GM23338 (cell line): ENCODE data around the gene EID2. TPM values are rescaled to one million over a fixed set of nuclear protein-coding genes. Genes with fewer than 3 reads are reported as not detected.

Experiments used
- ATAC-seq: fragments of 200-7000 bp; cut with Tn5 transposase; 3 replicates; pipeline ENCODE4 v1.9.1; 2020
- DNase-seq: peaks from one replicate; pipeline ENCODE4 v3.0.0-alpha.2; 2015; ENCODE audit warnings: low spot score
- H2AFZ ChIP-seq: fragments of 200-600 bp; sonication (generic); 2 replicates; pipeline ENCODE4 v1.8.0; 2016; ENCODE audit warnings: antibody characterized with exemption, mild to moderate bottlenecking, moderate library complexity
- H3F3A ChIP-seq: fragments of 200-600 bp; sonication (generic); replicated peaks from 2 replicates; pipeline ENCODE4 v1.8.0; 2017; ENCODE audit warnings: antibody characterized with exemption, mixed run types, low read depth
- H3K27ac ChIP-seq: fragments of 200-600 bp; sonication (generic); 2 replicates; pipeline ENCODE4 v1.6.1; 2016; ENCODE audit warnings: low read depth
- H3K27me3 ChIP-seq: fragments of 200-600 bp; sonication (generic); 2 replicates; pipeline ENCODE4 v1.8.0; 2016; ENCODE audit warnings: mild to moderate bottlenecking, mixed run types, moderate library complexity; ENCODE audit not compliant: insufficient read depth
- H3K36me3 ChIP-seq: fragments of 200-600 bp; sonication (generic); 2 replicates; pipeline ENCODE4 v1.8.0; 2016; ENCODE audit warnings: mild to moderate bottlenecking; ENCODE audit not compliant: insufficient read depth
- H3K4me1 ChIP-seq: fragments of 200-600 bp; sonication (generic); 2 replicates; pipeline ENCODE4 v1.8.0; 2016; ENCODE audit warnings: mild to moderate bottlenecking, moderate library complexity; ENCODE audit not compliant: insufficient read depth
- H3K4me2 ChIP-seq: fragments of 200-600 bp; sonication (generic); 2 replicates; pipeline ENCODE4 v1.7.1; 2017; ENCODE audit warnings: mixed run types
- H3K4me3 ChIP-seq: fragments of 200-600 bp; sonication (generic); 2 replicates; pipeline ENCODE4 v1.6.1; 2016; ENCODE audit warnings: mixed run types
- H3K79me2 ChIP-seq: fragments of 200-600 bp; sonication (generic); replicated peaks from 2 replicates; pipeline ENCODE4 v1.8.0; 2017; ENCODE audit warnings: mild to moderate bottlenecking; ENCODE audit not compliant: insufficient read depth
- H3K9me2 ChIP-seq: fragments of 200-600 bp; sonication (generic); 2 replicates; pipeline ENCODE4 v1.8.0; 2017; ENCODE audit not compliant: insufficient read depth
- H4K20me1 ChIP-seq: fragments of 200-600 bp; sonication (generic); replicated peaks from 2 replicates; pipeline ENCODE4 v1.8.0; 2017; ENCODE audit warnings: mild to moderate bottlenecking; ENCODE audit not compliant: insufficient read depth
- H3K27ac Mint-ChIP-seq: 2 replicates; pipeline ENCODE4 v1.8.0; 2020; ENCODE audit warnings: inconsistent platforms, mild to moderate bottlenecking, moderate library complexity, mixed read lengths
- H3K27me3 Mint-ChIP-seq: 3 replicates; pipeline ENCODE4 v1.8.0; 2022; ENCODE audit warnings: low read depth, mild to moderate bottlenecking, moderate library complexity, mixed read lengths, inconsistent platforms; ENCODE audit not compliant: insufficient read depth, poor library complexity
- H3K36me3 Mint-ChIP-seq: 3 replicates; pipeline ENCODE4 v1.8.0; 2021; ENCODE audit warnings: low read depth, mild to moderate bottlenecking, inconsistent platforms, moderate library complexity, mixed read lengths
- H3K4me1 Mint-ChIP-seq: 3 replicates; pipeline ENCODE4 v1.8.0; 2020; ENCODE audit warnings: mild to moderate bottlenecking, inconsistent platforms, mixed read lengths
- H3K4me3 Mint-ChIP-seq: 3 replicates; pipeline ENCODE4 v1.8.0; 2021; ENCODE audit warnings: moderate library complexity, mild to moderate bottlenecking, inconsistent platforms, mixed read lengths
- H3K9me3 Mint-ChIP-seq: 3 replicates; pipeline ENCODE4 v1.8.0; 2020; ENCODE audit warnings: moderate library complexity, mild to moderate bottlenecking, inconsistent platforms, mixed read lengths
- CREB1 ChIP-seq: fragments of 250-450 bp; sonication (Bioruptor Pico); IDR thresholded peaks from 2 replicates; pipeline ENCODE4 v1.5.0; 2020; ENCODE audit warnings: low read depth, mild to moderate bottlenecking, moderate library complexity
- EZH2 ChIP-seq: fragments of 200-600 bp; sonication (generic); IDR thresholded peaks from one replicate; pipeline ENCODE4 v1.8.0; 2017; ENCODE audit warnings: antibody characterized with exemption, mild to moderate bottlenecking, low read depth; ENCODE audit not compliant: unreplicated experiment
- JUNB ChIP-seq: IDR thresholded peaks from one replicate; pipeline ENCODE4 v1.6.1; 2016; ENCODE audit warnings: antibody characterized with exemption; ENCODE audit not compliant: unreplicated experiment
- NANOG ChIP-seq: IDR thresholded peaks from 2 replicates; pipeline ENCODE4 v1.6.1; 2016; ENCODE audit warnings: antibody characterized with exemption, borderline replicate concordance
- STAT1 ChIP-seq: IDR thresholded peaks from one replicate; pipeline ENCODE4 v1.6.1; 2016; ENCODE audit warnings: antibody characterized with exemption; ENCODE audit not compliant: unreplicated experiment
- polyA plus RNA-seq: library from polyadenylated mRNA; unstranded; fragments of >200 nt; fragmentation: Nextera tagmentation; extraction: Ambion mirVana; gene quantifications from 2 replicates; pipeline ENCODE4 v1.2.1, GENCODE V29; 2016
- small RNA-seq: library from RNA; depleted of rRNA; stranded (forward); fragments of <200 nt; gene quantifications from one replicate; pipeline ENCODE3, GENCODE V24; 2014; ENCODE audit warnings: low replicate concordance
- total RNA-seq: library from RNA; depleted of rRNA; stranded (reverse); fragments of >200 nt; shearing (Covaris generic); gene quantifications from 2 replicates; pipeline ENCODE4 v1.2.3, GENCODE V29; 2014; rRNA removed
- TF ChIP-seq, protein P1 (sequence below): IDR thresholded peaks from one replicate; pipeline ENCODE4 v1.6.1; 2018; ENCODE audit warnings: antibody characterized with exemption; ENCODE audit not compliant: unreplicated experiment
- TF ChIP-seq, protein P2 (sequence below), 2 experiments: fragments of 200-600 bp in 1 of 2; sonication (generic) in 1 of 2; conservative IDR thresholded peaks; 2 replicates each; pipeline versions ENCODE4 v1.5.1 to v1.6.1; 2016 to 2017; ENCODE audit warnings: antibody characterized with exemption in 2 of 2, low read depth in 2 of 2, mild to moderate bottlenecking in 2 of 2, moderate library complexity in 1 of 2

EID2 gene
- total and polyA plus RNA-seq, 2 experiments from 2014 or later = 24.4 to 25.2 TPM

DNA sequence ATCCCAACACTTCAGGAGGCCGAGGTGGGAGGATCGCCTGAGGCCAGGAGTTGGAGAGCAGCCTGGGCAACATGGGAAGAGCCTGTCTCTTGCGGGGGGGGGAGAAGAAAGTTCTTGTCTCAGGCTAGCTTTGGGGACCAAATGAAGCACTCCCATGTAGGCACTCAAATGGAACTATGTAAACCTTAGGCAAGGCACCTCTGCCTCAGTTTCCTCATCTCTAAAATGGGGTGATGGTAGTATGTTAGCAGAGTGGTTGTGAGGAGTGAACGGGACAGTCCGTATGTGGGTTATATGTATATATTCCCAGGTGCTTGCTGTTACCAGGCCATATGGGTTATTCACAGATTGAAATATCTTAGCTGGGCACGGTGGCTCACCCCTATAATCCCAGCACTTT is 47.7 kb downstream of the EID2 start:
- Mint-ChIP-seq H3K27ac (no peak overlapping the region), H3K27me3 (peaks cover 20% of the 10 kb centered on the region), H3K4me3 (no peak overlapping the region), H3K9me3 (no peaks in the 10 kb centered on the region), H3K4me1 (peaks cover 10% of the 10 kb centered on the region), H3K36me3 (peaks cover 40% of the 10 kb centered on the region)
- Histone ChIP-seq H3K4me1 (peaks cover 13% of the 10 kb centered on the region; the same call in 1 of the 2 replicates), H3K27me3 (peaks cover 6% of the 10 kb centered on the region; the same call in 1 of the 2 replicates), H3K36me3 (peaks cover 29% of the 10 kb centered on the region; the same call in 1 of the 2 replicates), H3K27ac (no peak overlapping the region), H3F3A (0 out of 2 replicates have a peak, but pooled peaks cover 8% of the 10 kb centered on the region), H3K4me2 (no peak overlapping the region), H4K20me1 (no peaks in the 10 kb centered on the region; the same call in 1 of the 2 replicates), H3K79me2 (no peaks in the 10 kb centered on the region), H3K9me2 (no peaks in the 10 kb centered on the region), H3K4me3 (no peak overlapping the region), H2AFZ (no peak overlapping the region)
- TF ChIP-seq JUNB = no peak
- TF ChIP-seq, protein P1, sequence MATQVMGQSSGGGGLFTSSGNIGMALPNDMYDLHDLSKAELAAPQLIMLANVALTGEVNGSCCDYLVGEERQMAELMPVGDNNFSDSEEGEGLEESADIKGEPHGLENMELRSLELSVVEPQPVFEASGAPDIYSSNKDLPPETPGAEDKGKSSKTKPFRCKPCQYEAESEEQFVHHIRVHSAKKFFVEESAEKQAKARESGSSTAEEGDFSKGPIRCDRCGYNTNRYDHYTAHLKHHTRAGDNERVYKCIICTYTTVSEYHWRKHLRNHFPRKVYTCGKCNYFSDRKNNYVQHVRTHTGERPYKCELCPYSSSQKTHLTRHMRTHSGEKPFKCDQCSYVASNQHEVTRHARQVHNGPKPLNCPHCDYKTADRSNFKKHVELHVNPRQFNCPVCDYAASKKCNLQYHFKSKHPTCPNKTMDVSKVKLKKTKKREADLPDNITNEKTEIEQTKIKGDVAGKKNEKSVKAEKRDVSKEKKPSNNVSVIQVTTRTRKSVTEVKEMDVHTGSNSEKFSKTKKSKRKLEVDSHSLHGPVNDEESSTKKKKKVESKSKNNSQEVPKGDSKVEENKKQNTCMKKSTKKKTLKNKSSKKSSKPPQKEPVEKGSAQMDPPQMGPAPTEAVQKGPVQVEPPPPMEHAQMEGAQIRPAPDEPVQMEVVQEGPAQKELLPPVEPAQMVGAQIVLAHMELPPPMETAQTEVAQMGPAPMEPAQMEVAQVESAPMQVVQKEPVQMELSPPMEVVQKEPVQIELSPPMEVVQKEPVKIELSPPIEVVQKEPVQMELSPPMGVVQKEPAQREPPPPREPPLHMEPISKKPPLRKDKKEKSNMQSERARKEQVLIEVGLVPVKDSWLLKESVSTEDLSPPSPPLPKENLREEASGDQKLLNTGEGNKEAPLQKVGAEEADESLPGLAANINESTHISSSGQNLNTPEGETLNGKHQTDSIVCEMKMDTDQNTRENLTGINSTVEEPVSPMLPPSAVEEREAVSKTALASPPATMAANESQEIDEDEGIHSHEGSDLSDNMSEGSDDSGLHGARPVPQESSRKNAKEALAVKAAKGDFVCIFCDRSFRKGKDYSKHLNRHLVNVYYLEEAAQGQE = no peak
- no peak for TF ChIP-seq EZH2
- TF ChIP-seq STAT1 = no peak
- TF ChIP-seq CREB1 (CRISPR knock-in tag) = no peak
- ATAC-seq (no peak), DNase-seq (no peak)

DNA sequence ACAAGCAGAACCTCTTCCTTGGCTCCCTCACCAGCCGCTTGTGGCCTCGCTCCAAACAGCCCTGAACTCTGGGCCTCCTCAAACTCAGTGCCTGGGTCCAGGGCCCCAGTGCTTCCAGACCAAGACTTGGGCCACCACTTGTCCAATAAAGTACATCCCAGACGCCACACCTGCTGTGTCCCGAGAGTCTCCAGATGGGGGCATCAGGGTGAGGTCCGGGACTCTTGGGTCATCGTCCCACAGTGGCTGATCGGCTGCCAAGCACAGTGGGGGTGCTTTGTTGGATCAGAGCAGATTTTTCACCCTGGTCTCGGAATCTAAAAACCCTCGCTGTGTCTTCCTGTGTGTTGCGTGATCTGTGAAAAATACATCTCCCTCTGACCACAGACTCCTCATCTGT is 50.2 kb downstream of the EID2 start:
- Histone ChIP-seq H3K36me3 (peaks cover 34% of the 10 kb centered on the region; the same call in 1 of the 2 replicates), H3K4me1 (peaks cover 9% of the 10 kb centered on the region; the same call in 1 of the 2 replicates), H3K4me2 (no peak overlapping the region), H3F3A (0 out of 2 replicates have a peak, but pooled peaks cover 8% of the 10 kb centered on the region), H2AFZ (no peak overlapping the region), H3K4me3 (no peak overlapping the region), H3K27ac (no peak overlapping the region), H3K27me3 (no peaks in the 10 kb centered on the region), H3K79me2 (no peaks in the 10 kb centered on the region), H3K9me2 (no peaks in the 10 kb centered on the region), H4K20me1 (no peaks in the 10 kb centered on the region; the same call in none of the 2 replicates)
- no peak overlapping the region for H3K27ac Mint-ChIP-seq
- no peak overlapping the region for H3K4me3 Mint-ChIP-seq
- H3K9me3 Mint-ChIP-seq = no peaks in the 10 kb centered on the region
- peaks cover 7% of the 10 kb centered on the region for H3K4me1 Mint-ChIP-seq
- H3K27me3 Mint-ChIP-seq = peaks cover 14% of the 10 kb centered on the region
- no peak for TF ChIP-seq NANOG
- TF ChIP-seq, protein P2, sequence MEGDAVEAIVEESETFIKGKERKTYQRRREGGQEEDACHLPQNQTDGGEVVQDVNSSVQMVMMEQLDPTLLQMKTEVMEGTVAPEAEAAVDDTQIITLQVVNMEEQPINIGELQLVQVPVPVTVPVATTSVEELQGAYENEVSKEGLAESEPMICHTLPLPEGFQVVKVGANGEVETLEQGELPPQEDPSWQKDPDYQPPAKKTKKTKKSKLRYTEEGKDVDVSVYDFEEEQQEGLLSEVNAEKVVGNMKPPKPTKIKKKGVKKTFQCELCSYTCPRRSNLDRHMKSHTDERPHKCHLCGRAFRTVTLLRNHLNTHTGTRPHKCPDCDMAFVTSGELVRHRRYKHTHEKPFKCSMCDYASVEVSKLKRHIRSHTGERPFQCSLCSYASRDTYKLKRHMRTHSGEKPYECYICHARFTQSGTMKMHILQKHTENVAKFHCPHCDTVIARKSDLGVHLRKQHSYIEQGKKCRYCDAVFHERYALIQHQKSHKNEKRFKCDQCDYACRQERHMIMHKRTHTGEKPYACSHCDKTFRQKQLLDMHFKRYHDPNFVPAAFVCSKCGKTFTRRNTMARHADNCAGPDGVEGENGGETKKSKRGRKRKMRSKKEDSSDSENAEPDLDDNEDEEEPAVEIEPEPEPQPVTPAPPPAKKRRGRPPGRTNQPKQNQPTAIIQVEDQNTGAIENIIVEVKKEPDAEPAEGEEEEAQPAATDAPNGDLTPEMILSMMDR (conservative IDR thresholded peaks at IDR 0.05; ENCODE audit: low read depth in 2 of 2) = peak in 1 of 2 experiments; percentile 18; a peak in 2 of 4 replicates
- DNase-seq (peak; percentile 33), ATAC-seq (no peak)
- H3K36me3 Mint-ChIP-seq = peaks cover 58% of the 10 kb centered on the region

Small RNAs within 50 kb of the gene (small RNA-seq; reads per million reads assigned to genes)
- not detected for gene RPS29P24

Other genes with a start within 250 kb of the EID2 start
- gene IFNL1, start 243.8 kb downstream of the EID2 start, total RNA-seq = not detected in 2 replicates
- gene IFNL1, start 243.8 kb downstream of the EID2 start, polyA plus RNA-seq = not detected in 2 replicates
- gene LRFN1, start 219.3 kb downstream of the EID2 start, total RNA-seq = 8.1 and 10.0 TPM in 2 replicates
- gene LRFN1, start 219.3 kb downstream of the EID2 start, polyA plus RNA-seq = 3.2 and 4.1 TPM in 2 replicates
- gene GMFG, start 204.1 kb downstream of the EID2 start, total RNA-seq = not detected in 2 replicates
- gene GMFG, start 204.1 kb downstream of the EID2 start, polyA plus RNA-seq = 1.0 and 1.3 TPM in 2 replicates
- gene SAMD4B, start 197.7 kb downstream of the EID2 start, total RNA-seq = 124 and 172 TPM in 2 replicates
- 104 and 107 TPM in 2 replicates for gene SAMD4B, start 197.7 kb downstream of the EID2 start, polyA plus RNA-seq
- gene PAF1, start 149.1 kb downstream of the EID2 start, total RNA-seq = 24.6 and 47.3 TPM in 2 replicates
- 21.3 and 22.1 TPM in 2 replicates for gene PAF1, start 149.1 kb downstream of the EID2 start, polyA plus RNA-seq
- 62.0 and 63.0 TPM in 2 replicates for gene MED29, start 148.8 kb downstream of the EID2 start, total RNA-seq
- gene MED29, start 148.8 kb downstream of the EID2 start, polyA plus RNA-seq = 26.1 and 27.5 TPM in 2 replicates
- 9.5 and 10.6 TPM in 2 replicates for gene ZFP36, start 133.3 kb downstream of the EID2 start, total RNA-seq
- gene ZFP36, start 133.3 kb downstream of the EID2 start, polyA plus RNA-seq = 27.5 and 27.7 TPM in 2 replicates
- gene PLEKHG2, start 127.5 kb downstream of the EID2 start, total RNA-seq = 35.2 and 41.3 TPM in 2 replicates
- gene PLEKHG2, start 127.5 kb downstream of the EID2 start, polyA plus RNA-seq = 15.5 and 16.2 TPM in 2 replicates
- 106 and 207 TPM in 2 replicates for gene RPS16, start 104.2 kb downstream of the EID2 start, total RNA-seq
- 1,901 and 2,135 TPM in 2 replicates for gene RPS16, start 104.2 kb downstream of the EID2 start, polyA plus RNA-seq
- 75.0 and 108 TPM in 2 replicates for gene SUPT5H, start 94.6 kb downstream of the EID2 start, total RNA-seq
- gene SUPT5H, start 94.6 kb downstream of the EID2 start, polyA plus RNA-seq = 144 and 150 TPM in 2 replicates
- 119 and 120 TPM in 2 replicates for gene TIMM50, start 59.3 kb downstream of the EID2 start, total RNA-seq
- gene TIMM50, start 59.3 kb downstream of the EID2 start, polyA plus RNA-seq = 139 and 145 TPM in 2 replicates
- 15.6 and 19.1 TPM in 2 replicates for gene DLL3, start 41.2 kb downstream of the EID2 start, total RNA-seq
- 9.8 and 9.9 TPM in 2 replicates for gene DLL3, start 41.2 kb downstream of the EID2 start, polyA plus RNA-seq
- gene SELENOV, start 25.0 kb downstream of the EID2 start, total RNA-seq = 8.7 and 13.8 TPM in 2 replicates
- gene SELENOV, start 25.0 kb downstream of the EID2 start, polyA plus RNA-seq = 8.0 and 12.4 TPM in 2 replicates
- 2.5 and 4.7 TPM in 2 replicates for gene EID2B, start 7.3 kb downstream of the EID2 start, total RNA-seq
- 4.1 and 4.6 TPM in 2 replicates for gene EID2B, start 7.3 kb downstream of the EID2 start, polyA plus RNA-seq
- gene LGALS13, start 62.4 kb upstream of the EID2 start, total RNA-seq = not detected in 2 replicates
- gene LGALS13, start 62.4 kb upstream of the EID2 start, polyA plus RNA-seq = not detected in 2 replicates
- gene LGALS16, start 115.8 kb upstream of the EID2 start, total RNA-seq = not detected in 2 replicates
- not detected in 2 replicates for gene LGALS16, start 115.8 kb upstream of the EID2 start, polyA plus RNA-seq
- gene LGALS14, start 164.3 kb upstream of the EID2 start, total RNA-seq = not detected in 2 replicates
- gene LGALS14, start 164.3 kb upstream of the EID2 start, polyA plus RNA-seq = not detected in 2 replicates
- gene CLC, start 197.9 kb upstream of the EID2 start, total RNA-seq = not detected in 2 replicates
- 0.63 TPM in 1 of 2 replicates, not detected in the other for gene CLC, start 197.9 kb upstream of the EID2 start, polyA plus RNA-seq
- gene LEUTX, start 238.7 kb upstream of the EID2 start, total RNA-seq = not detected in 2 replicates
- 0.47 TPM in 1 of 2 replicates, not detected in the other for gene LEUTX, start 238.7 kb upstream of the EID2 start, polyA plus RNA-seq